K562 (cell line): Measurements from ENCODE around the gene BCAS1. TPM values are rescaled to one million over a fixed set of nuclear protein-coding genes. Genes with fewer than 3 reads are reported as not detected.

Source experiments
- ATAC-seq: fragments of 200-7000 bp; cut with Tn5 transposase; 3 replicates; pipeline ENCODE4 v1.9.1; 2020; ENCODE audit warnings: moderate library complexity
- BruUV-seq: library from RNA; stranded (reverse); fragments of 400-500 nt; replicated peaks from 2 replicates; lab custom pipeline; 2021; lab: Mats Ljungman, UMichigan
- CTCF ChIA-PET: fragments of 300-600 bp; formaldehyde crosslinking; extraction: SDS; loops from one replicate; lab custom pipeline; 2021; ENCODE audit warnings: low intra/inter-chr PET ratio; lab: Yijun Ruan, JAX
- POLR2A ChIA-PET: fragments of 300-600, 350-650 bp; sonication (Branson Sonifier 250); formaldehyde crosslinking; extraction: SDS; loops from one replicate; lab custom pipeline; 2021; ENCODE audit warnings: antibody characterized with exemption, inconsistent platforms; lab: Yijun Ruan, JAX
- DNase-seq, 4 experiments: peaks; one replicate each; pipeline versions ENCODE4 v3.0.0 to v3.0.0-alpha.2; 2011 to 2018; ENCODE audit warnings: low spot score in 3 of 4, mixed read lengths in 3 of 4; ENCODE audit errors: extremely low read depth in 1 of 4
- FAIRE-seq: peaks from 2 replicates; lab custom pipeline; 2011; peaks lifted over from hg19 to GRCh38; lab: Jason Lieb, UNC
- H2AFZ ChIP-seq: 2 replicates; pipeline ENCODE4 v1.6.0; 2011; ENCODE audit warnings: low read depth, low read length, control low read depth, inconsistent platforms
- H3K27ac ChIP-seq: fragments of 200-600 bp; 3 replicates; pipeline ENCODE4 v1.8.0; 2011; ENCODE audit warnings: low read depth, mild to moderate bottlenecking, control low read depth, inconsistent platforms, low read length, moderate library complexity, mixed read lengths; ENCODE audit errors: extremely low read depth
- H3K27me3 ChIP-seq, 2 experiments: fragments of 300-600 bp in 1 of 2; 2 replicates in 1 of 2; 3 replicates in 1 of 2; pipeline versions ENCODE4 v1.6.0 to v1.8.0; 2011; ENCODE audit warnings: inconsistent platforms in 2 of 2, low read length in 2 of 2, mild to moderate bottlenecking in 1 of 2, mixed read lengths in 1 of 2, moderate library complexity in 1 of 2; ENCODE audit not compliant: control insufficient read depth in 2 of 2, insufficient read depth in 2 of 2
- H3K36me3 ChIP-seq: fragments of 300-600 bp; 3 replicates; pipeline ENCODE4 v1.8.0; 2011; ENCODE audit warnings: mild to moderate bottlenecking, low read length, inconsistent platforms; ENCODE audit not compliant: control insufficient read depth, insufficient read depth
- H3K4me1 ChIP-seq, 2 experiments: fragments of 200-600 bp in 1 of 2; replicated peaks in 1 of 2; 2 replicates in 1 of 2; 3 replicates in 1 of 2; pipeline versions ENCODE4 v1.5.1 to v1.8.0; 2011; ENCODE audit warnings: inconsistent platforms in 2 of 2, low read length in 2 of 2, mild to moderate bottlenecking in 1 of 2, mixed read lengths in 1 of 2, moderate library complexity in 1 of 2; ENCODE audit not compliant: control insufficient read depth in 2 of 2, insufficient read depth in 2 of 2
- H3K4me2 ChIP-seq: 2 replicates; pipeline ENCODE4 v1.6.1; 2011; ENCODE audit warnings: low read length, control low read depth, inconsistent platforms, mixed read lengths; ENCODE audit not compliant: insufficient read depth
- H3K4me3 ChIP-seq: fragments of 200-600 bp; sonication (generic), shearing (Covaris generic); 2 replicates; pipeline ENCODE4 v1.5.1; 2016; ENCODE audit warnings: control low read depth, inconsistent platforms
- H3K79me2 ChIP-seq: fragments of 200-600 bp; 3 replicates; pipeline ENCODE4 v1.8.0; 2011; ENCODE audit warnings: low read length, inconsistent platforms; ENCODE audit not compliant: control insufficient read depth, insufficient read depth
- H3K9ac ChIP-seq, 2 experiments: 2 replicates each; pipeline versions ENCODE4 v1.6.0 to v1.6.1; 2011; ENCODE audit warnings: low read depth in 2 of 2, low read length in 2 of 2, control low read depth in 1 of 2, inconsistent platforms in 1 of 2, mild to moderate bottlenecking in 1 of 2, mixed read lengths in 1 of 2; ENCODE audit not compliant: insufficient read depth in 1 of 2
- H3K9me1 ChIP-seq: one replicate; pipeline ENCODE4 v1.6.0; 2011; ENCODE audit warnings: inconsistent platforms, mild to moderate bottlenecking, low read length, moderate library complexity; ENCODE audit not compliant: control insufficient read depth, insufficient read depth
- H3K9me3 ChIP-seq: replicated peaks from 2 replicates; pipeline ENCODE4 v1.5.1; 2011; ENCODE audit warnings: low read depth, low read length, inconsistent platforms; ENCODE audit not compliant: control insufficient read depth, insufficient read depth
- H4K20me1 ChIP-seq: replicated peaks from 2 replicates; pipeline ENCODE4 v1.6.1; 2011; ENCODE audit warnings: low read length, inconsistent platforms, mixed read lengths; ENCODE audit not compliant: control insufficient read depth, insufficient read depth
- ASH1L ChIP-seq: fragments of 450-650 bp; IDR thresholded peaks from 2 replicates; pipeline ENCODE4 v1.6.1; 2018; ENCODE audit warnings: borderline replicate concordance, mild to moderate bottlenecking, low read depth; ENCODE audit not compliant: partially characterized antibody
- EWSR1 ChIP-seq: fragments of 450-650 bp; IDR thresholded peaks from 2 replicates; pipeline ENCODE4 v1.6.1; 2018; ENCODE audit warnings: borderline replicate concordance, mild to moderate bottlenecking, low read depth, moderate library complexity; ENCODE audit not compliant: partially characterized antibody
- SAP30 ChIP-seq: fragments of 200-600 bp; sonication (generic); IDR thresholded peaks from 2 replicates; pipeline ENCODE4 v1.6.1; 2012; ENCODE audit warnings: borderline replicate concordance, low read depth, mild to moderate bottlenecking, moderate library complexity, low read length, control low read depth, inconsistent platforms; ENCODE audit not compliant: insufficient read depth, poor library complexity, severe bottlenecking
- ZBTB11 ChIP-seq, 3 experiments: fragments of 200-800 bp in 1 of 3; fragments of 250-450 bp in 1 of 3; fragments of 450-650 bp in 1 of 3; sonication (Bioruptor Pico) in 1 of 3; sonication (Bioruptor generic) in 1 of 3; formaldehyde crosslinking in 1 of 3; IDR thresholded peaks; 2 replicates each; pipeline versions ENCODE4 v1.6.1 to v1.8.0; 2016 to 2022; ENCODE audit warnings: mild to moderate bottlenecking in 2 of 3, missing genetic modification characterization in 2 of 3, missing compliant biosample characterization in 1 of 3, moderate library complexity in 1 of 3
- WGBS: fragments of 100-300 bp; shearing (Covaris generic); methylation state at CpG from one replicate; pipeline ENCODE4 v1.1.6; 2016; ENCODE audit warnings: low coverage, mixed read lengths; ENCODE audit not compliant: insufficient coverage; ENCODE audit errors: missing lambda C conversion rate; 5-methylcytosine and 5-hydroxymethylcytosine counted together
- in situ Hi-C: fragments of 300-500 bp; cut with MboI; formaldehyde crosslinking; loops from 4 replicates; pipeline ENCODE4 v1.15.0; 2018; ENCODE audit warnings: inconsistent platforms, mixed read lengths
- intact Hi-C: fragments of 100-400 bp; cut with micrococcal nuclease; formaldehyde crosslinking; loops from 2 replicates; pipeline ENCODE4 v1.14.2; 2022
- polyA plus RNA-seq, 8 experiments: library from polyadenylated mRNA; depleted of rRNA in 4 of 8; stranded (reverse) in 5 of 8; unstranded in 3 of 8; fragments of >200 nt; fragmentation: Nextera tagmentation in 2 of 8; fragmentation: Illumina TruSeq in 1 of 8; extraction: Ambion mirVana in 2 of 8; extraction: Trizol in 1 of 8; gene quantifications; 2 replicates each; pipeline versions ENCODE4 v1.2.1 to v1.2.3, GENCODE V29; 2011 to 2014; ENCODE audit warnings: inconsistent platforms in 1 of 8, missing spikeins in 1 of 8
- total RNA-seq, 7 experiments: library from RNA; depleted of rRNA in 6 of 7; stranded (reverse); fragments of >200 nt in 6 of 7; fragmentation: Illumina TruSeq in 2 of 7; extraction: Trizol in 2 of 7; gene quantifications; 2 replicates each; pipeline versions ENCODE4 v1.2.1 to v1.2.3, GENCODE V29; 2011 to 2021; ENCODE audit warnings: low replicate concordance in 1 of 7

The BCAS1 gene
- total and polyA plus RNA-seq, 9 of the 15 experiments (the other 6 are each of a cell fraction or from before 2014, with no cell fraction given) = 0.18 to 2.3 (median 0.93) TPM

GRCh38 chr20:53964501-53965253, 105.7 kb downstream of the BCAS1 start:
- H3K36me3 ChIP-seq = no peaks in the 10 kb centered on the region
- WGBS = 10% methylated on average over 4 of the region's 4 CpGs
- TF ChIP-seq SAP30 = no peak
- TF ChIP-seq ASH1L = no peak
- peak; percentile 69 for TF ChIP-seq EWSR1
- TF ChIP-seq ZBTB11 (CRISPR knock-in tag; IDR thresholded peaks at IDR 0.05) = peak in 1 of 3 experiments; percentile 57; a peak in 2 of 6 replicates
- BruUV-seq = no TSS peak
- ChIA-PET POLR2A (interaction anchor here (0.6 to 1.5 kb wide), 4 partner anchors 9 to 412 kb away, joined by 3 to 5 read pairs (median 4); no protein-coding TSS in a partner anchor), CTCF (no interaction called here)
- no peak overlapping the region for H3K9ac ChIP-seq
- no peak overlapping the region for H3K4me3 ChIP-seq
- ATAC-seq = no peak
- no peaks in the 10 kb centered on the region for H3K4me1 ChIP-seq
- DNase-seq = no peak
- intact Hi-C loops = loop anchor here (10.0 kb wide), 1 partner anchor 230 kb away; no protein-coding TSS in a partner anchor
- no peak overlapping the region for H2AFZ ChIP-seq
- no peaks in the 10 kb centered on the region for H3K9me3 ChIP-seq
- peaks cover 4 to 27% of the 10 kb centered on the region in 2 experiments; a peak in 4 of 5 replicates for H3K27me3 ChIP-seq
- no peak for FAIRE-seq
- H3K27ac ChIP-seq = no peak overlapping the region
- no peaks in the 10 kb centered on the region for H3K9me1 ChIP-seq
- H3K4me2 ChIP-seq = no peak overlapping the region
- H4K20me1 ChIP-seq = no peaks in the 10 kb centered on the region
- H3K79me2 ChIP-seq = no peaks in the 10 kb centered on the region
- in situ Hi-C loops = loop anchor here (25.0 kb wide), 1 partner anchor 673 kb away; no protein-coding TSS in a partner anchor
